Amygdala (tissue), 56 donors: ENCODE measurements around the gene TNRC18.

Experiments
- DNase-seq, 56 donors: peaks; one replicate each; lab custom pipeline; 2025; lab: John Stamatoyannopoulos, UW

TNRC18 gene

GRCh38 chr7:5417106-5418071, 6.2 kb downstream of the TNRC18 start:
- peak in 1 of 56 donors; percentile 38 for DNase-seq

- DNase-seq, result no peak
Measured at GRCh38 chr7:5414916-5415315, 8.7 kb downstream of the TNRC18 start.

GRCh38 chr7:5413449-5413786, 10.2 kb downstream of the TNRC18 start:
- no peak for DNase-seq

- DNase-seq, result no peak
Measured at GRCh38 chr7:5408777-5409176, 14.9 kb downstream of the TNRC18 start.

- DNase-seq, result no peak
Measured at GRCh38 chr7:5406957-5407945, 16.4 kb downstream of the TNRC18 start.

GRCh38 chr7:5404421-5404826, 19.2 kb downstream of the TNRC18 start:
- peak in 1 of 56 donors; percentile 8 for DNase-seq

- no peak for DNase-seq
Measured at GRCh38 chr7:5403442-5403841, 20.2 kb downstream of the TNRC18 start.

- DNase-seq, result no peak
Measured at GRCh38 chr7:5397736-5398135, 25.9 kb downstream of the TNRC18 start.

GRCh38 chr7:5396999-5397663, 26.5 kb downstream of the TNRC18 start:
- DNase-seq, result peak in 35 of 56 donors; percentile 12 to 71 (median 40)

- DNase-seq, result peak in 10 of 56 donors; percentile 2 to 38 (median 16)
Measured at GRCh38 chr7:5396542-5396941, 27.1 kb downstream of the TNRC18 start.

GRCh38 chr7:5395246-5395645, 28.4 kb downstream of the TNRC18 start:
- DNase-seq, result no peak

- no peak for DNase-seq
Measured at GRCh38 chr7:5394264-5395105, 29.1 kb downstream of the TNRC18 start.

GRCh38 chr7:5393748-5394147, 29.9 kb downstream of the TNRC18 start:
- DNase-seq, result no peak

GRCh38 chr7:5393328-5393727, 30.3 kb downstream of the TNRC18 start:
- no peak for DNase-seq

GRCh38 chr7:5390918-5391317, 32.7 kb downstream of the TNRC18 start:
- no peak for DNase-seq

GRCh38 chr7:5388905-5389433, 34.7 kb downstream of the TNRC18 start:
- DNase-seq, result no peak

- no peak for DNase-seq
Measured at GRCh38 chr7:5388273-5388901, 35.2 kb downstream of the TNRC18 start.

GRCh38 chr7:5387711-5388245, 35.9 kb downstream of the TNRC18 start:
- no peak for DNase-seq

GRCh38 chr7:5384618-5385017, 39.0 kb downstream of the TNRC18 start:
- no peak for DNase-seq
